HG03571 (cell line): ENCODE data around the gene ARHGAP45.

ENCODE experiments used
- ATAC-seq: cut with Tn5 transposase; IDR thresholded peaks from one replicate; pipeline ENCODE4 v1.9.1; 2021; ENCODE audit not compliant: unreplicated experiment

Gene ARHGAP45

GRCh38 chr19:1054102-1055027, 12.6 kb upstream of the ARHGAP45 start:
- ATAC-seq = no peak

- no peak for ATAC-seq
Measured at GRCh38 chr19:1055028-1055425, 11.9 kb upstream of the ARHGAP45 start.

GRCh38 chr19:1055886-1056620, 10.9 kb upstream of the ARHGAP45 start:
- no peak for ATAC-seq

GRCh38 chr19:1057176-1057855, 9.7 kb upstream of the ARHGAP45 start:
- ATAC-seq = no peak

GRCh38 chr19:1058112-1058511, 8.9 kb upstream of the ARHGAP45 start:
- no peak for ATAC-seq

- no peak for ATAC-seq
Measured at GRCh38 chr19:1060689-1061088, 6.3 kb upstream of the ARHGAP45 start.

GRCh38 chr19:1061987-1062386, 5.0 kb upstream of the ARHGAP45 start:
- no peak for ATAC-seq

- no peak for ATAC-seq
Measured at GRCh38 chr19:1062387-1063029, 4.5 kb upstream of the ARHGAP45 start.

GRCh38 chr19:1063030-1063908, 3.7 kb upstream of the ARHGAP45 start:
- no peak for ATAC-seq

GRCh38 chr19:1063909-1064660, 2.9 kb upstream of the ARHGAP45 start:
- no peak for ATAC-seq

GRCh38 chr19:1064661-1065605, 2.0 kb upstream of the ARHGAP45 start:
- no peak for ATAC-seq

- ATAC-seq = no peak
Measured at GRCh38 chr19:1065606-1066109, 1.3 kb upstream of the ARHGAP45 start.

- ATAC-seq = no peak
Measured at GRCh38 chr19:1066251-1066747, 668 bp upstream of the ARHGAP45 start.

- ATAC-seq = peak; percentile 19
Measured at GRCh38 chr19:1067341-1067957, 482 bp downstream of the ARHGAP45 start.

GRCh38 chr19:1068009-1069001, 1.3 kb downstream of the ARHGAP45 start:
- ATAC-seq = no peak
